ENCODE measurements around the gene TMEM164.

DNA sequence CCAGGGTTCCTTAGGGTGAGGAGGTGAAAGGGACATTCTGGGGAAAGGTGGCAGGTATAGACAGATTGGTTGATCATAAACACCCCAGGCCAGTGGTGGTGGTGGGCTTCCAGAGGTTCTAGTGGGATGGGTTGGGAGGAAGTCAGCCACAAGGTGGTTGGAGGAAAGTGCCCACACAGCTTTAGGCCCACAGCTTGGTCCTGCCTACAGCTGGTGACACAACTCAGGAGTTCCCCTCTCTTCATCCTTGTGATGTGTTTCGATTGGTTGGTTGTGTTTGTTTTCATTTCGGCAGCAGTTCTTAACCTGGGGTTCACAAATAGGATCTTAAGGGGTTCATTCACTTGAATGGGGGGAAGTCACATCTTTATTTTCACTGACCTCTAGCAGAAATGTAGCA, 157.0 kb downstream of the TMEM164 start:
- TF ChIP-seq, protein P1, sequence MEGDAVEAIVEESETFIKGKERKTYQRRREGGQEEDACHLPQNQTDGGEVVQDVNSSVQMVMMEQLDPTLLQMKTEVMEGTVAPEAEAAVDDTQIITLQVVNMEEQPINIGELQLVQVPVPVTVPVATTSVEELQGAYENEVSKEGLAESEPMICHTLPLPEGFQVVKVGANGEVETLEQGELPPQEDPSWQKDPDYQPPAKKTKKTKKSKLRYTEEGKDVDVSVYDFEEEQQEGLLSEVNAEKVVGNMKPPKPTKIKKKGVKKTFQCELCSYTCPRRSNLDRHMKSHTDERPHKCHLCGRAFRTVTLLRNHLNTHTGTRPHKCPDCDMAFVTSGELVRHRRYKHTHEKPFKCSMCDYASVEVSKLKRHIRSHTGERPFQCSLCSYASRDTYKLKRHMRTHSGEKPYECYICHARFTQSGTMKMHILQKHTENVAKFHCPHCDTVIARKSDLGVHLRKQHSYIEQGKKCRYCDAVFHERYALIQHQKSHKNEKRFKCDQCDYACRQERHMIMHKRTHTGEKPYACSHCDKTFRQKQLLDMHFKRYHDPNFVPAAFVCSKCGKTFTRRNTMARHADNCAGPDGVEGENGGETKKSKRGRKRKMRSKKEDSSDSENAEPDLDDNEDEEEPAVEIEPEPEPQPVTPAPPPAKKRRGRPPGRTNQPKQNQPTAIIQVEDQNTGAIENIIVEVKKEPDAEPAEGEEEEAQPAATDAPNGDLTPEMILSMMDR (conservative IDR thresholded peaks at IDR 0.05; ENCODE audit: low read depth, low read length): no peak
- no peak for TF ChIP-seq POLR2A (IDR thresholded peaks at IDR 0.05; ENCODE audit: low read depth, low read length)
- TF ChIP-seq RAD21 (IDR thresholded peaks at IDR 0.05; ENCODE audit: low read length): no peak
- TF ChIP-seq, protein P2, sequence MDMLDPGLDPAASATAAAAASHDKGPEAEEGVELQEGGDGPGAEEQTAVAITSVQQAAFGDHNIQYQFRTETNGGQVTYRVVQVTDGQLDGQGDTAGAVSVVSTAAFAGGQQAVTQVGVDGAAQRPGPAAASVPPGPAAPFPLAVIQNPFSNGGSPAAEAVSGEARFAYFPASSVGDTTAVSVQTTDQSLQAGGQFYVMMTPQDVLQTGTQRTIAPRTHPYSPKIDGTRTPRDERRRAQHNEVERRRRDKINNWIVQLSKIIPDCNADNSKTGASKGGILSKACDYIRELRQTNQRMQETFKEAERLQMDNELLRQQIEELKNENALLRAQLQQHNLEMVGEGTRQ (IDR thresholded peaks at IDR 0.05; ENCODE audit: low read depth, low read length): no peak
- TF ChIP-seq MAZ (IDR thresholded peaks at IDR 0.05; ENCODE audit: borderline replicate concordance, low read depth, low read length): no peak
- TF ChIP-seq RFX5 (IDR thresholded peaks at IDR 0.05; ENCODE audit: low read depth, low read length): no peak
- no peak for TF ChIP-seq MAFK (IDR thresholded peaks at IDR 0.05; ENCODE audit: low read depth, low read length)
- TF ChIP-seq, protein P3, sequence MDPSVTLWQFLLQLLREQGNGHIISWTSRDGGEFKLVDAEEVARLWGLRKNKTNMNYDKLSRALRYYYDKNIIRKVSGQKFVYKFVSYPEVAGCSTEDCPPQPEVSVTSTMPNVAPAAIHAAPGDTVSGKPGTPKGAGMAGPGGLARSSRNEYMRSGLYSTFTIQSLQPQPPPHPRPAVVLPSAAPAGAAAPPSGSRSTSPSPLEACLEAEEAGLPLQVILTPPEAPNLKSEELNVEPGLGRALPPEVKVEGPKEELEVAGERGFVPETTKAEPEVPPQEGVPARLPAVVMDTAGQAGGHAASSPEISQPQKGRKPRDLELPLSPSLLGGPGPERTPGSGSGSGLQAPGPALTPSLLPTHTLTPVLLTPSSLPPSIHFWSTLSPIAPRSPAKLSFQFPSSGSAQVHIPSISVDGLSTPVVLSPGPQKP (IDR thresholded peaks at IDR 0.05; ENCODE audit: borderline replicate concordance, low read depth, low read length): no peak
- no peak for TF ChIP-seq NFE2L2 (IDR thresholded peaks at IDR 0.05; ENCODE audit: low read depth, low read length)
- TF ChIP-seq CEBPB (IDR thresholded peaks at IDR 0.05; ENCODE audit: low read depth, low read length): 0 out of 2 replicates have a peak, but pooled peaks have one; percentile 10
- no peak for TF ChIP-seq FOS (IDR thresholded peaks at IDR 0.05; ENCODE audit: low read depth, low read length)
- TF ChIP-seq RCOR1 (IDR thresholded peaks at IDR 0.05; ENCODE audit: insufficient replicate concordance, low read length): no peak

Data from IMR-90 (cell line).